D721Med (cell line): ENCODE data around the gene GEN1.

Source experiments
- DNase-seq: peaks from one replicate; pipeline ENCODE4 v3.0.0; 2011; ENCODE audit warnings: low spot score; ENCODE audit not compliant: insufficient read length
- FAIRE-seq: peaks from 2 replicates; lab custom pipeline; 2011; peaks lifted over from hg19 to GRCh38; lab: Jason Lieb, UNC
- CTCF ChIP-seq: IDR thresholded peaks from 2 replicates; pipeline ENCODE4 v1.5.1; 2012; ENCODE audit warnings: mild to moderate bottlenecking, control low read depth; ENCODE audit not compliant: insufficient read depth; ENCODE audit errors: missing control alignments

Gene GEN1

GRCh38 chr2:17786727-17787126, 32.8 kb downstream of the GEN1 start:
- TF ChIP-seq CTCF: no peak
- FAIRE-seq (no peak), DNase-seq (no peak)

GRCh38 chr2:17788773-17789172, 34.8 kb downstream of the GEN1 start:
- DNase-seq: no peak
- TF ChIP-seq CTCF: no peak
- FAIRE-seq: no peak

GRCh38 chr2:17790536-17790935, 36.6 kb downstream of the GEN1 start:
- no peak for FAIRE-seq
- TF ChIP-seq CTCF: no peak
- DNase-seq: no peak

GRCh38 chr2:17791121-17791816, 37.3 kb downstream of the GEN1 start:
- FAIRE-seq: no peak
- DNase-seq: no peak
- no peak for TF ChIP-seq CTCF

GRCh38 chr2:17791817-17792130, 37.8 kb downstream of the GEN1 start:
- DNase-seq (no peak), FAIRE-seq (no peak)
- TF ChIP-seq CTCF: no peak

- FAIRE-seq: no peak
These were observed 38.6 kb downstream of the GEN1 start for GRCh38 chr2:17792515-17792914.

More at GRCh38 chr2:17792515-17792914, 38.6 kb downstream of the GEN1 start:
- DNase-seq: no peak
- TF ChIP-seq CTCF: no peak
